ENCODE measurements around the gene FOXD4L6.
"Not testable (repeated sequence)": the region's sequence is repeated elsewhere in the genome, so short reads cannot be mapped to it uniquely, and the experiment has no call there.

FOXD4L6 gene

GRCh38 chr9:41100508-41100907 is 28.0 kb downstream of the FOXD4L6 start:
- not testable (repeated sequence) for DNase-seq (ENCODE audit: low spot score)

- DNase-seq (ENCODE audit: low spot score) = not testable (repeated sequence)
These were observed 29.7 kb downstream of the FOXD4L6 start for GRCh38 chr9:41098759-41099158.

DNA sequence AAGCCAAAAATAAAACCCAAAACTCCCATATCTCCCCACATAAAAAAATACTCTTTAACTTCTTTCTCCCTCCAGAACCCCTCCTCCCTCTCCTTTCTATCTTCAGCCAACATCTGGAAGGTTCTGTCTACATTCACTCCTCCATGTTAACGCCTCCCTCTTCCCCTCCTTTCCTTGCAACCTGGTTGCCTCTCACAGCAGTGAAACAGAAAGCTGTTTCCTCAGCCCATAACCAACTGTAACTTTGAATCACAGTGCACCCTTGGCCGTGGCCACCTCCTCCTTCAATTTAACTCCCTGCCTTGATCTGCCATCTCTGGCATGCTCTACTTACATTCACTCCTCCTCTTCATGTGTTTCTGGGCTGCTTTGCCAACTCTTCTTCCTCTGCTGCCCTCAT is 33.4 kb downstream of the FOXD4L6 start:
- DNase-seq (ENCODE audit: low spot score) = not testable (repeated sequence)

GRCh38 chr9:41094010-41094773 is 34.3 kb downstream of the FOXD4L6 start:
- not testable (repeated sequence) for DNase-seq (ENCODE audit: low spot score)

DNA sequence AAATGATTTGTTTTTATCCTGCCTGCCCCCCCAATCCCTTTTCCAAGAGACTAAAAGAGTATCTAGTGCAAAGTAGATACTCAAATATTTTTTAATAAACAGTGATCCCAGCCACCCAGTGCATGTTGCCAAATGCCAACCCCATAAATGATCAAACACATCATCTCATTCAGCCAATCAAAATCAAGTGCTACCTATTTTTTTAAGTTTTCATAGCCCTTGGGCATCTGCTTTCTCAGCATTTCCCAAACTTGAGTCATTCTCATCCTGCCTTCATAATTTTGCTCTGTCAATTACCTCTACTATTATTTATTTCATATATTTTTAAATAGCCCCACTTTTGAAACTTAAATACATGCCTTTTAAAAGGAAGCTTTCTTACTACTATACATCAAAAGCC is 37.6 kb downstream of the FOXD4L6 start:
- DNase-seq (ENCODE audit: low spot score) = not testable (repeated sequence)

DNA sequence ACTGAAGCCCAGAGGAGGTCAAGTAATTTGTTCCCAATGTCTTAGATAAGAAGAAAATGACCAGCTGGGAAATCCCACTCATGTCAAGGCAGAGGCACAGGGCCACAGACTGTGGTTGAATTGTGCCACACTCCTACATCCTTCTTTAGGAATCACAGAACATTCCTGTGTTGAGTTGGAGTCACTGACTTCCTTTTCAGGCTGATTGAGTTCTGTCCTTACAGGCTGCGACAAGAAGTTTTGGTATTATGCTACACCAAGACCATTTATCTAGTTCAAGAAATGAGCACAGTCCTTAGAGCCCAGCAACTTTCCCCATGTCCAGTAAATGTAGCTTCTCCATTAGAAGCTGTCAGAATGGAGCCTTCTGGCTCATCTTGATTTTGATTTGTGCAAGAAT is 38.1 kb downstream of the FOXD4L6 start:
- DNase-seq (ENCODE audit: low spot score) = not testable (repeated sequence)

GRCh38 chr9:41088450-41089059 is 39.9 kb downstream of the FOXD4L6 start:
- not testable (repeated sequence) for DNase-seq (ENCODE audit: low spot score)

GRCh38 chr9:41087929-41088328 is 40.6 kb downstream of the FOXD4L6 start:
- not testable (repeated sequence) for DNase-seq (ENCODE audit: low spot score)

DNA sequence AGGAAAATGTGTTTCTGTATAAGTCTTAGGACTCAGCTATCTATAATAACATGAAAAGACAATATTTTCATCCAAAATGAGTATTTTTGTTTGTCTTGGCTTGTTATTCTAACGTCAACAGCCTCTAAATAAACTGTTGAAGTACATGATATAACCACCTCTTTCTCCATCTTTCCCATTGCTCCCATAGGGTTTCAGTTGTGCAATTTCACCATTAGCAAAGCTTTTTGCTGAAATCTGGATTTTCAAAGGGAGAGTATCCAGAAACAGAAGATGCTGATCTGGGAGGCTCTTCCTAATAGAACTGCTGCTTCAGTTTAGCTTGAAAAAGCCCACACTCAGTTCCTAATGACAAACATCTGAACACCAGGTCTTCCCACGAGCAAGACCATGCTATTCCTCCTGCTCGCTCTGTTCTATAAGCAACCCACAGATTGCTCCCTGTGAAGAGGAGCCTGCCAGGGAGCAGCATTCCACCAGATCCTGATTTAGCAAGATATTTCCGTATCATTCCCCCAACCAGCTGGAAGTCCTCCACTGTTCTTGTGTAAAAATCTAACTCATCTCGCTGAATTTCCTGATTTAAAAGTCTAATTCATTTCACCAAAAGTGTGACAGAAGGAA is 41.2 kb downstream of the FOXD4L6 start:
- DNase-seq (ENCODE audit: low spot score) = not testable (repeated sequence)

GRCh38 chr9:41086685-41087084 is 41.8 kb downstream of the FOXD4L6 start:
- DNase-seq (ENCODE audit: low spot score) = not testable (repeated sequence)

DNA sequence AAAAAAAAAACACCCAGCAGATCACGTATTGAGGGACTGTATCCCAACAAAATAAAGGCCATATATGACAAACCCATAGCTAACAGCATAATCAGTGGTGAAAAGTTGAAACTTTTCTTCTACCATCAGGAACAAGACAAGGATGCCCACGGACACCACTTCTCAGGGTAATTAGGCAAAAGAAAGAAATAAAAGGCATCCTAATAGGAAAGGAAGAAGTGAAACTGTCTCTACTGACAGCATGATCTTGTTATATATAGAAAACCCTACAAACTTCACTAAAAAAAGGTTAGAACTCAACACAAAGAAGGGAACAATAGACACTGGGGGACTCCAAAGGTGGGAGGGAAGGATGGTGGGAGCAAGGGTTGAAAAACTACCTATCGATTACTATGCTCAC is 42.3 kb downstream of the FOXD4L6 start:
- not testable (repeated sequence) for DNase-seq (ENCODE audit: low spot score)

DNA sequence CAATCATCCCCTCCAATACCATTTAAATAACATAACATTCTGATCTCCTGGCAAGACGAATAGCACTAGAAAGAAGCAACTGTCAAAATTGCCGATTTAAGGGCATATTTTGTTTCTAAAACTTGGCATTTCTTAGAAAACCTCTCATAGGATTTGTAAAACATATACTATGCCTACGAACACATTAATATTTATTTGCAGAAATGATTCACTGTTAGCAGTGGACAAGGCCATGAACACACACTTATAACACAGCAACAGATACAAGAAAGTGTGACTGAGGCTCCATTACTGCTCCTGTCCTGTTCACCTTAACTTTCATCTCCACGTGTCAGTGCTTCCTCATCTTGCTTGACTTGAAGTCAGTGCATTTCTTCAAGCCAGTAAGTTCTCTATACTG is 46.1 kb downstream of the FOXD4L6 start:
- not testable (repeated sequence) for DNase-seq (ENCODE audit: low spot score)

- not testable (repeated sequence) for DNase-seq (ENCODE audit: low spot score)
These were observed 49.0 kb downstream of the FOXD4L6 start for GRCh38 chr9:41079464-41079863.

DNA sequence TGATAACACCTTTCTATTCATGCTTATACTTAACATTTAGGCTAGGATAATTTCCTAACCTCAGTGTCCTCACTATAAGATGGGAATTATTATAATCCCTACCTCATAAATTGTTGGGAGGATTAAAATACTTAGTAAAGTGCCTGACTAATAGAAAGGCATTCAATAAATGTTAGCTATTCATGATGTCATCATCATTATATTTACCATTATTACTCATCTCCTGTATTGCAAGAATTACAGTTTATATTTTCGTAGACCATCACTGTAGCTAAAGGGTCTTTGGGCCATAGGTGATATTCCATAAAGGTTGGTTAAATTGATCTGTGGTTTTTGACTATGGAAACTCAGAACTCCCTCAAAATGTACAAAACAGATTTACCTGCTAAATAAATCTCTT is 50.9 kb downstream of the FOXD4L6 start:
- not testable (repeated sequence) for DNase-seq (ENCODE audit: low spot score)
